ENCODE measurements around the gene OR9I1. TPM values are rescaled to one million over a fixed set of nuclear protein-coding genes. Genes with fewer than 3 reads are reported as not detected.

OR9I1 gene, protein sequence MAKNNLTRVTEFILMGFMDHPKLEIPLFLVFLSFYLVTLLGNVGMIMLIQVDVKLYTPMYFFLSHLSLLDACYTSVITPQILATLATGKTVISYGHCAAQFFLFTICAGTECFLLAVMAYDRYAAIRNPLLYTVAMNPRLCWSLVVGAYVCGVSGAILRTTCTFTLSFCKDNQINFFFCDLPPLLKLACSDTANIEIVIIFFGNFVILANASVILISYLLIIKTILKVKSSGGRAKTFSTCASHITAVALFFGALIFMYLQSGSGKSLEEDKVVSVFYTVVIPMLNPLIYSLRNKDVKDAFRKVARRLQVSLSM
- not detected for polyA plus RNA-seq (ENCODE audit: insufficient read length)

GRCh38 chr11:58125469-58125868 lies at the start of gene OR9I1:
Gene OR9I1, minus strand, starts transcription at chr11:58125530. Its CDS starts 6,086 bp downstream, at chr11:58119444.
- DNase-seq (ENCODE audit: low read depth): no peak

DNA sequence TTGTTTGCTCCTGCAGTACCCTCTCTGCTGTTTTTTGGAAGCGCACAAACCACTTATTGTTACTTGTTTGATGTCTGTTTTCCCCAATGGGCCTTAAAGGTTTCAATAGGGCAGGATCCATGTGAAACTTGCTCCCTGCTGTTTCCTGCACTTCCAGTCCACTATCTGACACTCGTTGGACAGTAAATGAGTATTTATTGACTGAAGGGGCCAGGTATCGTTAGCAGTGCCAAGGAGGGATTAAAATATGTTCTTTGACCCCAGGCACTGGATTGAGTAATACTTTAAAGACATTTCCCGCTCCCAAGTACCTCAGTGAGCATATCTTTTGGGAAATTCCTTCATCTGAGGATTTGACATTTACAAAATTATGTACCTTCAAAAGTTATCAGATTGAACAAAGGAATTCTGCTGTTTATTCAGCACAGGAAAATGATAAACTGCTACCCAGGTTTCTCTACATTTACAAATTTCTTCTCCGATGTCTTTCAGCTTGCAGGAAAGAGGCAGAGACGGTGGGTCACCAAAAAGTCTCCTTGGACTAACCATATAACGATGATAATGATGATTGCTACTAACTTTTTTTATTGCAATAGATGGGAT lies 40.3 kb upstream of the OR9I1 start:
- DNase-seq (ENCODE audit: low read depth): no peak

- DNase-seq (ENCODE audit: low read depth): no peak
Observed at GRCh38 chr11:58164990-58165389, 39.7 kb upstream of the OR9I1 start.

GRCh38 chr11:58164389-58164788 lies 39.1 kb upstream of the OR9I1 start:
- DNase-seq (ENCODE audit: low read depth): no peak

- no peak for DNase-seq (ENCODE audit: low read depth)
Observed at GRCh38 chr11:58152781-58153180, 27.5 kb upstream of the OR9I1 start.

- no peak for DNase-seq (ENCODE audit: low read depth)
Observed at GRCh38 chr11:58142761-58143160, 17.4 kb upstream of the OR9I1 start.

- no peak for DNase-seq (ENCODE audit: low read depth)
Observed at GRCh38 chr11:58135171-58135570, 9.8 kb upstream of the OR9I1 start.

GRCh38 chr11:58134151-58134550 lies 8.8 kb upstream of the OR9I1 start:
- DNase-seq (ENCODE audit: low read depth): no peak

DNA sequence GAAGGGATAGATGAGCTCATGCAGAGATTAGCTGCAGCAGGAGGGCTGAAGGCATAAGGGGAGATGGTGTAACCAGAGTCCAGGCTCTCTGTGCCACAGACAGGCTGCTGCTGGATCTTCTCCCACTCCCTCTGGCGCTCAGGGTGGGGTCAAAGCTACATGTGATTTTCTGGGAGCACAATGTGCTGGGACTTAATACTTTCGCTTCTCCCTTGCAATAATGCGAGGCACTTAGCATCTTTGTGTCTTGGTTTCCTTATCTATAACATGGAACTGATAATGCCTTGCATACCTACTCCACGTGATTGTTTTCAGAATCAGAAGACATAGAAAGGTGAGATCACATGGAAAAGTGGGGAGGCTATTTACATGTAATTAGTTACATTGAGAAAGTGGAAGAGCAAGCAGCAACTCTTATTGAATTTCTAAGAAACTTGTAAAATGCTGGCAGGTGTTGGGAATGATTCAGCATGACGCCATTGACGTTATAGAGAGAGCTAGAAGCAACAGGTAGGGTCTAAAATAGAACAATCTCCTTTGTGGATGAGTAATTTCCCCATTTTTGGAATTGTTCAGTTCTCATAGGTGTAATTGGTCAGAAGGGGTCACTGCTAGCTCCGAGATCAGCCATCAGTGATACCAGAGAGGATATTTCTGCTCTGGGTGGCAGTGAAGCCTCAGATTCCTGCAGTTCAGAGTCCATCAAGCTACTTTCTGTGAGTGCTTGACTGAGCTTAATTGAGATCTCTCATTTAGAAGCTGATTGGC lies 8.2 kb upstream of the OR9I1 start:
- no peak for DNase-seq (ENCODE audit: low read depth)

- DNase-seq (ENCODE audit: low read depth): no peak
Observed at GRCh38 chr11:58127350-58127749, 2.0 kb upstream of the OR9I1 start.

DNA sequence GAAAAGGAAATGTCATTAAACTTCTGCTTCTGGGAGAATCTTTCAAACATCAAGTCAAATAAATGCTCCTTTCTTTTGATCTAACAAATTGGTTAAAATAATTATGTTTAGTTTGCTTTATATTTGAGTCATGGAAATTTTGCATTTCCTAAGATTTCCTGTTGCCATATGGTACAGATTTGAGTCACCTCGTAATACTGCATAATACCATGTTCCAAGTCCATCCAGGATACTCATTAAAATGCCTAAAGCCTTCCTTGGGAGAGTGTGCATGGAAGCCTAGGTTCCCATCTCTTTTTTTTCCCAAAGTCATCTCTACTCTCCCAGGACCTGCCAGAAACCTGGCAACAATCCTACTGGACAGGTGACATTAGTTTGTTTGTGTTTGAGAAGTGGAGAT lies 4.2 kb downstream of the OR9I1 start:
- no peak for DNase-seq (ENCODE audit: low read depth)

DNA sequence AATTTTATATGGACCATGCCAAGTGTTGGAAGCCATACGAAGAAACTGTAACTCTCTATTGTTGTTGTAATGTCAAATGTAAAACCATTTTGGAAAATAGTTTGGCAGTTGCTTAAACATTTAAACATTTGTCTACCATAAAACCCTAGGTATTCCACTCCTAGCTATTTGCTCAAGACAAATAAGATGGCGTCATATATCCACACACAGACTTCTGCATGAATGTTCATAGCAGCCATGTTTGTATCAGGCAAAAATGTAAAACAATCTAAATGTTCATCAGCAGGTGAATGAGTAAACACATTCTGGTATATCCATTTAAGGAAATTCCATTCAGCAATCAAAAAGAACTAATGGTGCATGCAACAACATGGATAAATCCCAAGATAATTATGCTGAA lies 27.9 kb downstream of the OR9I1 start:
- no peak for DNase-seq (ENCODE audit: low read depth)

DNA sequence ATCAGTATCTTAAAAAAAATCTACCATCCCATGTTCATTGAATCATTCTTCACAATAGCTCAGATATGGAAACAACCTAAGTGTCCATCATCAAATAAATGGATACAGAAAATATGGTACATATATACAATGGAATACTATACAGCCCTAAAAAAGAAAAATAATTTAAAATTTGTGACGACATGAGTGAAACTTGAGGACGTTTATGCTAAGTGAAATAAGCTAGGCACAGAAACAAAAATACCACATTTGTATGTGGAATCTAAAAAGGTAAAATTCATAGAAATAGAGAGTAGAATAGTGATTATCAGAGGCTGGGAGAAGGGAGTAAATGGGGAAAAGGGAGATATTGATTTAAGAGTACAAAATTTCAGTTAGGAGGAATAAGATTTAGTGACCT lies 38.8 kb downstream of the OR9I1 start:
- no peak for DNase-seq (ENCODE audit: low read depth)

- no peak for DNase-seq (ENCODE audit: low read depth)
Observed at GRCh38 chr11:58075781-58076180, 49.5 kb downstream of the OR9I1 start.

DNA sequence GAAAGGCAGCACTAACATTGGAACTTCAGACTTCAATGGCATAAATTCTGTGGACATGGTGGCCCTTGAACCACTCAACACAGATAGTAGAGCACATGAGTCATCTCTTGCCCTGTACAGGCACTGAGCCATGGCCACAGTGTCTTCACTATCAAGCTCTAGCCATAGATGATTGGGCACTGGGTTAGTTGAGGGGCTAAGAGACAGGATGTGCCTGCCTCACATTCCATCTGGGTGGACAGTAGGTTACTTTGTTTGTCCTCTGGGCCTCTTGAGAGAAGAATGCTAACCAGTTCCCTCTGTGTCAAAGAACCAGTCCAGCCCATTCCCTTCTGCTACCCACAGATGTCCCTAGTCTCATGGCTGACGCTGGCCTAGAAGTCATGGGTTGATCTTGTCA lies 54.7 kb downstream of the OR9I1 start:
- no peak for DNase-seq (ENCODE audit: low read depth)

DNA sequence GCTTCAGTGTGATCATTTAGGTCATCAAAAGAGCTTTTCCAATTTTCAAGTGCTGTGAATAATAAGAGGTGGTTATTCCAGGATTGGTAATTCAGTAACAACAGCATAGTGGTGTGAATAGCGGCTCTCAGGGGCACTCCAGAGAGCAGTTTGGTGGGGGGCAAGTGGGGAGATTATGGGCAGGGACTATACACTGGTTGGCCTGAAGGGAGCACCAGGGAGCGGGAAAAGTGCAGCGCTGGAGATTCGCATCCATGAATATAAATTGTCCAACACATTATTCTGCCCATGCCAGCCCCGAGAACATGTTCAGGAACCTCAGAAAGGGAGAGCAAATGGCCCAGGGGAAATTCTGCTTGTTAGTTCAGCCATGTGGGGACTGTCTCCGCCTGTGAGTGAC lies 56.7 kb downstream of the OR9I1 start:
- DNase-seq (ENCODE audit: low read depth): no peak

GRCh38 chr11:58067685-58068084 lies 57.6 kb downstream of the OR9I1 start:
- no peak for DNase-seq (ENCODE audit: low read depth)

Other genes with a start within 250 kb of the OR9I1 start
- not detected for gene OR9Q1, start 101.6 kb downstream of the OR9I1 start, polyA plus RNA-seq (ENCODE audit: insufficient read length)
- gene OR6Q1, start 94.6 kb downstream of the OR9I1 start, polyA plus RNA-seq (ENCODE audit: insufficient read length): not detected
- gene OR9Q2, start 63.5 kb upstream of the OR9I1 start, polyA plus RNA-seq (ENCODE audit: insufficient read length): not detected
- gene OR1S2, start 78.6 kb upstream of the OR9I1 start, polyA plus RNA-seq (ENCODE audit: insufficient read length): not detected
- gene OR1S1, start 87.2 kb upstream of the OR9I1 start, polyA plus RNA-seq (ENCODE audit: insufficient read length): not detected
- not detected for gene OR10Q1, start 103.4 kb upstream of the OR9I1 start, polyA plus RNA-seq (ENCODE audit: insufficient read length)
- gene OR10W1, start 142.7 kb upstream of the OR9I1 start, polyA plus RNA-seq (ENCODE audit: insufficient read length): not detected
- gene OR5B17, start 233.5 kb upstream of the OR9I1 start, polyA plus RNA-seq (ENCODE audit: insufficient read length): not detected